Psoas muscle (tissue), 8 donors: ENCODE measurements around the gene USP14. TPM values are rescaled to one million over a fixed set of nuclear protein-coding genes. Genes with fewer than 3 reads are reported as not detected.

Source experiments
- ATAC-seq, 4 donors: fragments of 200-7000 bp; cut with Tn5 transposase; one replicate each; pipeline ENCODE4 v1.9.1; 2020; ENCODE audit warnings: moderate library complexity in 3 of 4, mild to moderate bottlenecking in 2 of 4
- DNase-seq, 2 donors: peaks; one replicate each; pipeline ENCODE4 v3.0.0-alpha.2; 2020
- H3K27ac ChIP-seq: fragments of 200-600 bp; one replicate; pipeline ENCODE4 v1.8.0; 2022
- H3K27me3 ChIP-seq, 3 donors: fragments of 200-600 bp in 1 of 3; one replicate each; pipeline versions ENCODE4 v1.6.1 to v1.8.0; 2013 to 2022; ENCODE audit warnings: low read length in 2 of 3, mild to moderate bottlenecking in 2 of 3, moderate library complexity in 1 of 3; ENCODE audit not compliant: insufficient read depth in 3 of 3
- H3K36me3 ChIP-seq, 2 donors: fragments of 200-600 bp in 1 of 2; one replicate each; pipeline versions ENCODE4 v1.6.1 to v1.8.0; 2013 to 2022; ENCODE audit warnings: low read depth in 1 of 2, mild to moderate bottlenecking in 1 of 2, moderate library complexity in 1 of 2; ENCODE audit not compliant: insufficient read depth in 1 of 2
- H3K4me1 ChIP-seq: fragments of 200-600 bp; one replicate; pipeline ENCODE4 v1.8.0; 2022
- H3K4me3 ChIP-seq: fragments of 200-600 bp; one replicate; pipeline ENCODE4 v1.8.0; 2022; ENCODE audit warnings: mild to moderate bottlenecking
- H3K9me3 ChIP-seq: fragments of 200-600 bp; one replicate; pipeline ENCODE4 v1.8.0; 2022
- CTCF ChIP-seq: fragments of 200-600 bp; IDR thresholded peaks from one replicate; pipeline ENCODE4 v1.8.0; 2022; ENCODE audit warnings: antibody characterized with exemption
- WGBS, 3 donors: extraction: QIAGEN DNeasy Blood & Tissue Kit; methylation state at CpG; one replicate each; pipeline versions ENCODE4 v1.1.6 to v1.1.7; 2013; 5-methylcytosine and 5-hydroxymethylcytosine counted together
- intact Hi-C, 2 donors: fragments of 100-400 bp; cut with DNase I; formaldehyde crosslinking; loops; one replicate each; pipeline versions ENCODE4 v1.11.0 to v1.14.2; 2022
- polyA plus RNA-seq, 3 donors: library from polyadenylated mRNA; stranded (reverse); fragments of 200-250 nt; gene quantifications; one replicate each; pipeline ENCODE4 v1.2.3, GENCODE V29; 2013
- total RNA-seq, 4 donors: library from RNA; stranded (reverse); fragmentation: NEBNext Ultra II Directional in 2 of 4; extraction: Animal tissue kit (Norgen Biotek cat#: 25700) in 2 of 4; gene quantifications; one replicate each; pipeline versions ENCODE4 v1.2.1 to v1.2.4, GENCODE V29; 2021 to 2023
- donor health status: healthy with polysubstance abuse.
- donor health status: DM: no; HTN: no; CAD: no; lungs with moderate emphysema.
- donor health status: Bipolar disorder and iron deficiency.
- donor health status: healthy.
- donor health status: DM: yes; HTN: yes; CAD: no.
- donor health status: DM: no; HTN: no; CAD: no.
- donor health status: DM: no; HTN: no; CAD: no.
- donor health status: DM: yes; HTN: yes; CAD: no.

The USP14 gene
- total and polyA plus RNA-seq, 7 donors: 40.7 to 166 (median 73.5) TPM

GRCh38 chr18:213505-213904 is 55.1 kb downstream of the USP14 start:
- TF ChIP-seq CTCF: no peak
- no peaks in the 10 kb centered on the region for H3K27me3 ChIP-seq
- DNase-seq (no peak), ATAC-seq (no peak)
- peaks cover 14 to 99% of the 10 kb centered on the region in 2 donors for H3K36me3 ChIP-seq
- 81 to 87% (median 86%) methylated on average over 4 of the region's 4 CpGs for WGBS, 3 donors
- intact Hi-C loops: no loop called here
- H3K4me3 ChIP-seq: no peak overlapping the region
- no peak overlapping the region for H3K27ac ChIP-seq
- no peaks in the 10 kb centered on the region for H3K4me1 ChIP-seq
- H3K9me3 ChIP-seq: no peaks in the 10 kb centered on the region

GRCh38 chr18:213966-214365 is 55.6 kb downstream of the USP14 start:
- ATAC-seq (no peak), DNase-seq (no peak)
- no peak overlapping the region for H3K4me3 ChIP-seq
- TF ChIP-seq CTCF: no peak
- WGBS, 3 donors: 65 to 79% (median 77%) methylated on average over 3 of the region's 3 CpGs
- H3K27me3 ChIP-seq: no peaks in the 10 kb centered on the region
- peaks cover 14 to 98% of the 10 kb centered on the region in 2 donors for H3K36me3 ChIP-seq
- intact Hi-C loops: no loop called here
- no peak overlapping the region for H3K27ac ChIP-seq
- no peaks in the 10 kb centered on the region for H3K4me1 ChIP-seq
- no peaks in the 10 kb centered on the region for H3K9me3 ChIP-seq

GRCh38 chr18:215448-216010 is 57.2 kb downstream of the USP14 start:
- 82 to 87% (median 84%) methylated on average over 5 of the region's 5 CpGs for WGBS, 3 donors
- ATAC-seq (no peak), DNase-seq (no peak)
- Histone ChIP-seq H3K9me3 (no peaks in the 10 kb centered on the region), H3K36me3 (peaks cover 14 to 93% of the 10 kb centered on the region in 2 donors), H3K4me3 (no peak overlapping the region), H3K4me1 (no peaks in the 10 kb centered on the region), H3K27ac (no peak overlapping the region), H3K27me3 (no peaks in the 10 kb centered on the region)
- intact Hi-C loops: loop anchor here (5.0 kb wide), 2 partner anchors 37 to 42 kb away; no protein-coding TSS in a partner anchor
- TF ChIP-seq CTCF: no peak

GRCh38 chr18:217532-218336 is 59.4 kb downstream of the USP14 start:
- intact Hi-C loops: loop anchor here (5.0 kb wide), 2 partner anchors 35 to 40 kb away; no protein-coding TSS in a partner anchor
- Histone ChIP-seq H3K9me3 (no peaks in the 10 kb centered on the region), H3K27me3 (no peaks in the 10 kb centered on the region), H3K27ac (no peak overlapping the region), H3K4me1 (no peaks in the 10 kb centered on the region), H3K36me3 (peaks cover 7 to 91% of the 10 kb centered on the region in 2 donors), H3K4me3 (no peak overlapping the region)
- WGBS, 3 donors: 86 to 91% (median 89%) methylated on average over 5 of the region's 5 CpGs
- no peak for ATAC-seq
- no peak for DNase-seq
- TF ChIP-seq CTCF: no peak
